AG09309 (cell line): Measurements from ENCODE around the gene TNNC1.
A peak's percentile ranks its signal among the peaks of the same experiment; 100 is the strongest.

Experiments
- DNase-seq: peaks from one replicate; pipeline ENCODE4 v3.0.0-alpha.2; 2010; ENCODE audit warnings: low read depth
- H3K4me3 ChIP-seq: 2 replicates; pipeline ENCODE4 v1.5.1; 2011; ENCODE audit warnings: mild to moderate bottlenecking, low read depth, low read length, moderate library complexity; ENCODE audit not compliant: control insufficient read depth
- TF ChIP-seq, protein P1 (sequence below): IDR thresholded peaks from 2 replicates; pipeline ENCODE4 v1.5.1; 2011; ENCODE audit warnings: mild to moderate bottlenecking, low read depth, low read length, inconsistent platforms; ENCODE audit not compliant: insufficient read depth, control insufficient read depth; ENCODE audit errors: missing control alignments

The TNNC1 gene

DNA sequence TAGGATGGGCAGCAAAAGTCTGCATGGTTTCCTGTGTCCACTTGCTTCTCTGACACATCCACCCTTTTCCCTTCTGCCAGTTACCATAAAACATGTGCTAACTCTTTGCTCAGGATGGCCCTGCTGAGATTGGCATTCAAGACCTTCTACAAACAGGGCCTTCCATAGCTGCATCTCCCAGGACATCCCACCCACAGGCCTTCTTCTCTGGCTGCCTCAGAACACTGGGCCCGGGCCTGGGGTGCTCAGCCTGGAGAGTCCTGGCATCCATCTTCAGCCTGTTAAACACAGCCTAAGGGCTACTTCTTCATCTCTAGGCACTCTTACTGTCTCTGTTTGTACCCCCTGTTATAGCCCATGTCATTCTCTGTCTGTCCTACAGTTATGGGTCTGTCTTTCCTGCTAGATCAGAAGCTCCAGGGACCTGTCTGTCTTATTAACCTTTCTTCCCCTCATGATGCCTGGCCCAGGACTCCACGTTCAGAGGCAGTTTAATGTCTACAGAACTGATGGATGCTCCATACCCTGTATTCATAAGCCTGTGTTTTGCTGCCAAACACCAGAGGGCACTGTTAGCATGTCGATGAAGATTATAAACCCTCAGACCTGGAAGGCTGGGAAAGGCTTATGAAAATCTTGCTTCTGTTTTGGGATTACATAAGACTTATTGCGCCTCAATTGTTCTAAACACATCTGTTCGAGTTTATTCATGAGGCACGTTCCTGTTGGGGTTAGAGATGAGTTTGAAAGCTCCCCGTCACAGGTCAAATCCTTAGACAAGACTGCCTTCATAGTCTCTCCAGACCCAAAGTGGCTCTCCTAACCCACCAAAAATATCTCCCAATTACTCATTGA lies 25.5 kb downstream of the TNNC1 start:
- TF ChIP-seq, protein P1, sequence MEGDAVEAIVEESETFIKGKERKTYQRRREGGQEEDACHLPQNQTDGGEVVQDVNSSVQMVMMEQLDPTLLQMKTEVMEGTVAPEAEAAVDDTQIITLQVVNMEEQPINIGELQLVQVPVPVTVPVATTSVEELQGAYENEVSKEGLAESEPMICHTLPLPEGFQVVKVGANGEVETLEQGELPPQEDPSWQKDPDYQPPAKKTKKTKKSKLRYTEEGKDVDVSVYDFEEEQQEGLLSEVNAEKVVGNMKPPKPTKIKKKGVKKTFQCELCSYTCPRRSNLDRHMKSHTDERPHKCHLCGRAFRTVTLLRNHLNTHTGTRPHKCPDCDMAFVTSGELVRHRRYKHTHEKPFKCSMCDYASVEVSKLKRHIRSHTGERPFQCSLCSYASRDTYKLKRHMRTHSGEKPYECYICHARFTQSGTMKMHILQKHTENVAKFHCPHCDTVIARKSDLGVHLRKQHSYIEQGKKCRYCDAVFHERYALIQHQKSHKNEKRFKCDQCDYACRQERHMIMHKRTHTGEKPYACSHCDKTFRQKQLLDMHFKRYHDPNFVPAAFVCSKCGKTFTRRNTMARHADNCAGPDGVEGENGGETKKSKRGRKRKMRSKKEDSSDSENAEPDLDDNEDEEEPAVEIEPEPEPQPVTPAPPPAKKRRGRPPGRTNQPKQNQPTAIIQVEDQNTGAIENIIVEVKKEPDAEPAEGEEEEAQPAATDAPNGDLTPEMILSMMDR: peak; percentile 73
- H3K4me3 ChIP-seq: no peak overlapping the region
- DNase-seq: peak; percentile 78

GRCh38 chr3:52423173-52423572 lies 30.7 kb downstream of the TNNC1 start:
- TF ChIP-seq, protein P1: no peak

GRCh38 chr3:52422669-52423068 lies 31.2 kb downstream of the TNNC1 start:
- TF ChIP-seq, protein P1: no peak

More at GRCh38 chr3:52423173-52423572, 30.7 kb downstream of the TNNC1 start:
- H3K4me3 ChIP-seq: no peak overlapping the region
- no peak for DNase-seq

DNA sequence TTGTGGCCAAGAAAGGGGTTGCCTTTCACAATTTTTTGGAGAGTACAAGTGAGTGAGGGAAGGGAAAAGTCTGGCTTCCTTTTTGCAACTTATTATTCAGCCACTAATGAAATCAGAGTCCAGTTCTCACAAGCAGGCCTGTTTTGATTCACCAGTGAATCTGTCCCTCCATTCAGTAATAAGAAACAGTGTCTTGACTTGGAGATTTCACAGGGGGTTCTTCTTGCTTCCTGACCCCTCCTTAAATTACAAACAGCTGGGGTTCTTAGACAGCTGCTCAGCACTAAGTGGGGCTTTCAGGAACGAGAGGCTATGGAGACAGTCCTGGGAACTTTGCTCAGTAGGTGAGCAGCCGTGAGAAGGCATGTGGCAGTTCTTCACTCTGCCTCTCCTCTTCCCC lies 33.5 kb downstream of the TNNC1 start:
- TF ChIP-seq, protein P1: no peak
- H3K4me3 ChIP-seq: no peak overlapping the region
- DNase-seq: no peak

More at GRCh38 chr3:52422669-52423068, 31.2 kb downstream of the TNNC1 start:
- no peak for DNase-seq
- no peak overlapping the region for H3K4me3 ChIP-seq

DNA sequence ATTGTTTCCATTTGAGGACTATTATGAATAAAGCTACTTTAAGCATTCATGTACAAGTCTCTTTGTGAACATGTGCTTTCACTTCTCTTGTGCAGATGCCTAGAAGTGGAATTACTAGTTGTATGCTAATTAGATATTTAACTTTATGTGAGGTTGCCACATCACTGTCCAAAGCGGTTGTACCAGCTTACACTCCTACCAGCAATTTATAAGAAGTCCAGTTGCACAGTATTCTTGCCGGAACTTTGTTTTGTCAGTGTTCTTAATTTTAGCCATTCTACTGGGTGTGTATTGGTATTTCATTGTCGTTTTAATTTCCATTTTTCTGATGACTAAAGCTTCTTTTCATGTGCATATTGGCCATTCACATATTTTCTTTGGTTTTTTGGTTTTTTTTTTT lies 38.0 kb downstream of the TNNC1 start:
- no peak overlapping the region for H3K4me3 ChIP-seq
- TF ChIP-seq, protein P1: no peak
- no peak for DNase-seq

DNA sequence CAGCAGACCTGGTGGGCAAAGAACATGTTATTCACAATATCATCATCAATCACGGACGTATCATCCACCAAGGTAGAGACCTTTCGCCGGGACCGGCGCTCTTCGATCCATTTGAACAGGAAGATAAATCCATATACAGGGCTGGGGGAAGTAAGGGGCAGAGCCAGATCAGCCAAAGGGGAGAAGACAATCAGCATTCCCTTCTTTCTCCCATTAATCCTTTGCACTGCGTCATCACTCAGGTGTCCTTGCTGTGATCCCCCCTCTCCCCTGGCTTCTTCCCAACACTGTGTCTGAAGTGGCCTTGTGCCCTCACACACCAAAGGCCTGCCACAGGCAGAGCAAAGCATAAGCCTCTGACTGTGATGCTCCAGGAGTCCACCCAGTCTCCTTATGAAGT lies 45.4 kb downstream of the TNNC1 start:
- H3K4me3 ChIP-seq: peak overlapping the region; percentile 100
- TF ChIP-seq, protein P1: no peak
- no peak for DNase-seq
